Measurements from ENCODE around the gene C6orf141.

The C6orf141 gene

DNA sequence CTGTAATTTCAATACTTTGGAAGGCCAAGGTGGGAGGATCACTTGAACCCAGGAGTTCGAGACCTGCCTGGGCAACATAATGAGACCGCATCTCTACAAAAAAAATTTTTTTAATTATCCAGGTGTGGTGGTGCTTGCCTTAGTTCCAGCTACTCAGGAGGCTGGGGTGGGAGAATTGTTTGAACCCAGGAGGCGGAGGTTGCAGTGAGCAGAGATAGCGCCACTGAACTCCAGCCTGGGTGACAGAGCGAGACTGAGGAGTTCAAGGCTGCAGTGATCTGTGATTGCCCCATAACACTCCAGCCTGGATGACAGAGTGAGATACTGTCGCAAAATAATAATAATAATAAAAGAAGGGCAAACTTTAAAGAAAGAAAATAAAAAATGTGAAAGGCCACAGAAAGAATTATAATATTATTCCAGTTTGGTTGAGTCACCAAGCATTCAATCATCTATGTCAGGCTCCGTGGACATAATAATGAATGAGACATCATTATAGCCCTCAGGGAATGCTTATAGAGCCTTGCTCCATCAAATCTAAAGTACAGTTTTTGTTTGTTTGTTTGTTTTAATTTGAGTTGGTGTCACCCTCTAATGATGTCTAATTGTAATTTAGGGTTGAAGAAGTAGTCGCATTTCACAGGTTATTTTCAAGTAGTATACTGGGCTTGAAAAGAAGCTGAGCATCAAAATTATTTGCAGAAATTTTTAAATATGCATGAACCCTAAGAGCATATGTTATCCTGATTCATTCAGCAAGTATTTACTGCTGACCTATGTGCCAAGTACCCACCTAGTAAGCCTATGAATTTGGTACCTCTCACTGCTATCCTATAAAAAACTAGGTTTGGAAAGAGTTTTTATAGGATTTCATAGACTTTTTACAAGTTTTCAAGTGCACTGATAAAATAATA lies 35.6 kb upstream of the C6orf141 start:
- H3K9me3 ChIP-seq (ENCODE audit: severe bottlenecking) = no peaks in the 10 kb centered on the region
- no peak for TF ChIP-seq CTCF (IDR thresholded peaks at IDR 0.05; ENCODE audit: low read depth, low read length)
- no peak overlapping the region for H3K4me3 ChIP-seq (ENCODE audit: low read depth, low read length)
- no peaks in the 10 kb centered on the region for H3K36me3 ChIP-seq
- DNase-seq = no peak
- H3K27me3 ChIP-seq (ENCODE audit: insufficient read depth, low read depth, severe bottlenecking) = no peaks in the 10 kb centered on the region
- H3K27ac ChIP-seq = no peak overlapping the region

DNA sequence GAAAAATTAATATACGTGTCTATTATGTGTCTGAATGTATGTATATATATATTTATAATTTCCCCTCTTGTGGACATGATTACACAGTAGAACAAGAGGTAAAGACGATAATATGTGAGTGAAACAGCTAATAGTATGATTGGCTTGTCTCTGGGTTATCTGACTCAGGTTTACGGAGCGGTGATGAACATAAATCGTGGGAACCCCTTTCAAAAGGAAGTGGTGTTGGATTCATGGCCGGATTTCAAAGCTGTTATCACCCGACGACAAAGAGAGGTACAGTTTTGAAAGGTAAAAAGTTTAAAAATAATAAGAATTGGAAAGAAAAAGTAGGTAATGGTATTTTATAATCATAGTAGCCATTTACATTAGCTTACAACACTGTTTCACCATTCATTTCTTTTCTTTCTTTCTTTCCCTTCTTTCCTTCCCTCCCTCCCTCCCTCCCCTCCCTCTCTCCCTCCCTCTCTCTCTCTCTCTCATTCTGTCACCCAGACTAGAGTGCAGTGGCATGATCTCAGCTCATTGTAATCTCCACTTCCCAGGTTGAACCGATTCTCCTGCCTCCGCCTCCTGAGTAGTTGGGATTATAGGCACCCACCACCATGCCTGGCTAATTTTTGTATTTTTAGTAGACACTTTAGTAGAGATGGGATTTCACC lies 34.9 kb upstream of the C6orf141 start:
- Histone ChIP-seq H3K4me3 (ENCODE audit: low read depth, low read length) (no peak overlapping the region), H3K27ac (no peak overlapping the region), H3K27me3 (ENCODE audit: insufficient read depth, low read depth, severe bottlenecking) (no peaks in the 10 kb centered on the region), H3K9me3 (ENCODE audit: severe bottlenecking) (no peaks in the 10 kb centered on the region), H3K36me3 (no peaks in the 10 kb centered on the region)
- no peak for DNase-seq
- TF ChIP-seq CTCF (IDR thresholded peaks at IDR 0.05; ENCODE audit: low read depth, low read length) = no peak

GRCh38 chr6:49516147-49516505 lies 34.3 kb upstream of the C6orf141 start:
- DNase-seq = no peak
- Histone ChIP-seq H3K9me3 (ENCODE audit: severe bottlenecking) (no peaks in the 10 kb centered on the region), H3K27me3 (ENCODE audit: insufficient read depth, low read depth, severe bottlenecking) (no peaks in the 10 kb centered on the region), H3K4me3 (ENCODE audit: low read depth, low read length) (no peak overlapping the region), H3K27ac (no peak overlapping the region), H3K36me3 (no peaks in the 10 kb centered on the region)
- no peak for TF ChIP-seq CTCF (IDR thresholded peaks at IDR 0.05; ENCODE audit: low read depth, low read length)

DNA sequence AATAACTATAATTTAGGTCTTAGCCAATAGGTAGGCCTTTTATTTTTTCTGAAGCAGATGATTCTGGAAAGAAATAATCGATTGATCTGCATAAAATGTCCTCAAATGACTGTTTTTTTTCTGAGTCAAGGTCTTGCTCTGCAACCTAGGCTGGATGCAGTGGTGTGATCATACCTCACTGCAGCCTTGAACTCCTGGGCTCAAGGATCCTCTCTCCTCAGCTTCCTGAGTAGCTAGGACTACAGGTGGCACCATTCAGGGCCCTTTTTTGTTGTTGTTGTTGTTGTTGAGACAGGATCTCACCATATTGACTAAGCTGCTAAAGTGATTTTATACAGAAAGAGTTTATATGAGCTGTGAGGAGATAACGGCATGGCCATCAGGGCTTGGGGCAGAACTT lies 32.5 kb upstream of the C6orf141 start:
- Histone ChIP-seq H3K36me3 (no peaks in the 10 kb centered on the region), H3K9me3 (ENCODE audit: severe bottlenecking) (no peaks in the 10 kb centered on the region), H3K4me3 (ENCODE audit: low read depth, low read length) (no peak overlapping the region), H3K27ac (no peak overlapping the region), H3K27me3 (ENCODE audit: insufficient read depth, low read depth, severe bottlenecking) (no peaks in the 10 kb centered on the region)
- no peak for DNase-seq
- no peak for TF ChIP-seq CTCF (IDR thresholded peaks at IDR 0.05; ENCODE audit: low read depth, low read length)

DNA sequence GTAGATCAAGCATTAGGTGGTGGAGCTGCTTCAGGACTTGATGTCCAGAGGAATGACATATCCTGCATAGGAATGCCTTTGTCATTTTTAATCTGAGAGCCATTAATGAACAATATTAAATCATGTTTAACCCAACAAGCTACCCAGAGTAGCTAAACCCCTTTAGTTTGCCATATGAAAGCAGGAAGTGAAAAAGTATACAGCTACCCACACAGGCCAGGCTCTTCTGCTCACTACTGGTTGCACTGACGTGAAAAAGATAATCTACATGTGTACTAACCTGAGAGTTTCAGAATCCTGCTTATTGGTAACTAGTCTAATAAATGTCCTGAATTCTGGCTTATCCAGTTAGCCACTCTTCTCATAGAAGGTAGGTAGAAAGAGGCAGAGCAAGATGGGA lies 30.8 kb upstream of the C6orf141 start:
- Histone ChIP-seq H3K9me3 (ENCODE audit: severe bottlenecking) (no peaks in the 10 kb centered on the region), H3K27ac (no peak overlapping the region), H3K36me3 (no peaks in the 10 kb centered on the region), H3K4me3 (ENCODE audit: low read depth, low read length) (no peak overlapping the region), H3K27me3 (ENCODE audit: insufficient read depth, low read depth, severe bottlenecking) (no peaks in the 10 kb centered on the region)
- no peak for DNase-seq
- no peak for TF ChIP-seq CTCF (IDR thresholded peaks at IDR 0.05; ENCODE audit: low read depth, low read length)
